ENCODE data around the gene THRAP3. TPM values are rescaled to one million over a fixed set of nuclear protein-coding genes. Genes with fewer than 3 reads are reported as not detected.

THRAP3 gene
- total RNA-seq, 2 donors from 2014 or later: 27.4 to 32.2 TPM

GRCh38 chr1:36322041-36322785 is 98.0 kb downstream of the THRAP3 start:
- TF ChIP-seq CTCF (IDR thresholded peaks at IDR 0.05) (no peak), POLR2A (IDR thresholded peaks at IDR 0.05) (no peak)
- Histone ChIP-seq H3K4me3 (no peak overlapping the region), H3K36me3 (replicated peaks in 1 of 2; ENCODE audit: insufficient read depth in 1 of 2, low read depth in 2 of 2) (no peaks in the 10 kb centered on the region), H3K9me3 (no peaks in the 10 kb centered on the region), H3K27me3 (no peaks in the 10 kb centered on the region), H3K4me1 (peaks cover 23% of the 10 kb centered on the region), H3K27ac (peak overlapping the region; percentile 27 to 70 (median 56))
- ATAC-seq: no peak
- DNase-seq: no peak
- WGBS, 2 donors: 58 to 69% methylated on average over 13 to 56 of the region's 67 CpGs
- intact Hi-C loops (cut with DNase I): no loop called here

GRCh38 chr1:36322786-36323635 is 98.8 kb downstream of the THRAP3 start:
- peak in 2 of 4 donors; percentile 27 to 33 for DNase-seq
- H3K4me3 ChIP-seq: peak overlapping the region in 1 of 2 donors; percentile 63
- H3K27ac ChIP-seq: peak overlapping the region; percentile 27 to 70 (median 56)
- H3K9me3 ChIP-seq: no peaks in the 10 kb centered on the region
- no peaks in the 10 kb centered on the region for H3K27me3 ChIP-seq
- H3K4me1 ChIP-seq: peaks cover 23% of the 10 kb centered on the region
- WGBS, 2 donors: 4 to 80% methylated on average over 9 to 59 of the region's 83 CpGs
- TF ChIP-seq POLR2A (IDR thresholded peaks at IDR 0.05) (no peak), CTCF (IDR thresholded peaks at IDR 0.05) (no peak)
- no peaks in the 10 kb centered on the region for H3K36me3 ChIP-seq (replicated peaks in 1 of 2; ENCODE audit: insufficient read depth in 1 of 2, low read depth in 2 of 2)
- intact Hi-C loops (cut with DNase I): no loop called here
- ATAC-seq: peak; percentile 38

- DNase-seq: peak; percentile 56 to 73 (median 69)
- H3K4me3 ChIP-seq: peak within 1 kb of the TSS in 1 of 2 donors; percentile 63
- no peaks in the 10 kb centered on the region for H3K36me3 ChIP-seq (replicated peaks in 1 of 2; ENCODE audit: insufficient read depth in 1 of 2, low read depth in 2 of 2)
- H3K4me1 ChIP-seq: peaks cover 23% of the 10 kb centered on the region
- ATAC-seq: peak; percentile 71
- H3K9me3 ChIP-seq: no peaks in the 10 kb centered on the region
- H3K27ac ChIP-seq: peak within 1 kb of the TSS; percentile 27 to 70 (median 56)
- WGBS, 2 donors: 4 to 36% methylated on average over 3 to 34 of the region's 36 CpGs
- no peaks in the 10 kb centered on the region for H3K27me3 ChIP-seq
- TF ChIP-seq POLR2A (IDR thresholded peaks at IDR 0.05) (peak in 1 of 3 donors; percentile 19), CTCF (IDR thresholded peaks at IDR 0.05) (no peak)
- intact Hi-C loops (cut with DNase I): no loop called here
Measured at GRCh38 chr1:36323636-36324352, 99.6 kb downstream of the THRAP3 start, which contains the start of gene EVA1B. TSS of gene EVA1B (minus strand) at chr1:36323645. CDS start at chr1:36323037, 608 bp downstream.

GRCh38 chr1:36324353-36324703 is 100.1 kb downstream of the THRAP3 start:
- Histone ChIP-seq H3K36me3 (replicated peaks in 1 of 2; ENCODE audit: insufficient read depth in 1 of 2, low read depth in 2 of 2) (no peaks in the 10 kb centered on the region), H3K27ac (peak overlapping the region in 2 of 4 donors; percentile 39 to 43), H3K27me3 (no peaks in the 10 kb centered on the region), H3K9me3 (no peaks in the 10 kb centered on the region), H3K4me3 (no peak overlapping the region), H3K4me1 (peaks cover 23% of the 10 kb centered on the region)
- ATAC-seq: no peak
- DNase-seq: no peak
- TF ChIP-seq POLR2A (IDR thresholded peaks at IDR 0.05): no peak
- no peak for TF ChIP-seq CTCF (IDR thresholded peaks at IDR 0.05)
- 31 to 57% methylated on average over 8 to 9 of the region's 9 CpGs for WGBS, 2 donors
- intact Hi-C loops (cut with DNase I): no loop called here

Measured in body of pancreas (tissue), 4 donors.